GM12801 (cell line): ENCODE data around the gene HEXD.

ENCODE experiments used
- TF ChIP-seq, protein P1 (sequence below): IDR thresholded peaks from one replicate; pipeline ENCODE4 v1.5.1; 2011; ENCODE audit warnings: control low read depth; ENCODE audit not compliant: insufficient read length; ENCODE audit errors: extremely low read depth

HEXD gene

DNA sequence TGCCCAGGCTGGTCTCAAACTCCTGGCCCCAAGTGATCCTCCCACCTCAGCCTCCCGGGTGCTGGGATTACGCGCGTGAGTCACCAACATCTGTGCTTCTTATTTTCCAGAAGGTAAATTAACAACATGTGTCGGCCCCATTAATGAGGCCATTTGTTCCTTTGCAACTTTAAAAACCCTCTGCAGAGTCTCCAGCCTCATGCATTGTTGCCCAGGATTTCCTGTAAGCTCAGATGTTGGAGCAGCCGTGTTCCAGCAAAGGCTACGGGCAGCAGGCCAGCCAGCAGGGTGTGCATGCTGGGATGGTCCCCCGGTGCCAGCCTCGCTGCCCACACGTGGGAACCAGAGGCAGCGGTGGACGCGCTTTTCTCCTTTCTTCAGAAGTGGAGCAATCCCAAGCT lies 19.1 kb upstream of the HEXD start:
- TF ChIP-seq, protein P1, sequence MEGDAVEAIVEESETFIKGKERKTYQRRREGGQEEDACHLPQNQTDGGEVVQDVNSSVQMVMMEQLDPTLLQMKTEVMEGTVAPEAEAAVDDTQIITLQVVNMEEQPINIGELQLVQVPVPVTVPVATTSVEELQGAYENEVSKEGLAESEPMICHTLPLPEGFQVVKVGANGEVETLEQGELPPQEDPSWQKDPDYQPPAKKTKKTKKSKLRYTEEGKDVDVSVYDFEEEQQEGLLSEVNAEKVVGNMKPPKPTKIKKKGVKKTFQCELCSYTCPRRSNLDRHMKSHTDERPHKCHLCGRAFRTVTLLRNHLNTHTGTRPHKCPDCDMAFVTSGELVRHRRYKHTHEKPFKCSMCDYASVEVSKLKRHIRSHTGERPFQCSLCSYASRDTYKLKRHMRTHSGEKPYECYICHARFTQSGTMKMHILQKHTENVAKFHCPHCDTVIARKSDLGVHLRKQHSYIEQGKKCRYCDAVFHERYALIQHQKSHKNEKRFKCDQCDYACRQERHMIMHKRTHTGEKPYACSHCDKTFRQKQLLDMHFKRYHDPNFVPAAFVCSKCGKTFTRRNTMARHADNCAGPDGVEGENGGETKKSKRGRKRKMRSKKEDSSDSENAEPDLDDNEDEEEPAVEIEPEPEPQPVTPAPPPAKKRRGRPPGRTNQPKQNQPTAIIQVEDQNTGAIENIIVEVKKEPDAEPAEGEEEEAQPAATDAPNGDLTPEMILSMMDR: no peak

DNA sequence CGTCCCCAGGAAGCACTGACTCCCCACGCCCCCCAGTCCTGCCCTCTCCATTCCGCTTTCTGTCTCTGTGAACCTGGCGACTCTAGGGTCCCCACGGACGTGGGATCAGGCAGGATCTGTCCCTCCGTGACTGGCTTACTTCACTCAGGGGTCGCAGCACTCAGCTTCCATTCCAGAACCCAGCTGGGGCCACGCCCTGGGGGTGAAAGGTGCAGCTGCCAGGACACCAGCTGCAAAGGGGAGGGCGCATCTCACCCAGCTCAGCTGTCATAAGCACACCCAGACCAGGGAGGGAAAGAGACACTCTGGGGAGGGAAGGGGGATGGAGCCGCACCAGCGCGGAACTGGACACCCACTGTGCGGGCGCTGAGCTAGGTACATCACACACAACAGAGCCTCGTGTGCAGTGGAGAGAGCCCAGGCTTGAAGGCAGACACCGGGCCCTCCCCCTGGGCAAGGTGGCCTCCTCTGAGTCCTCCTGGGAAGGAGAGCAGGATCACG lies 18.5 kb upstream of the HEXD start:
- TF ChIP-seq, protein P1: no peak

DNA sequence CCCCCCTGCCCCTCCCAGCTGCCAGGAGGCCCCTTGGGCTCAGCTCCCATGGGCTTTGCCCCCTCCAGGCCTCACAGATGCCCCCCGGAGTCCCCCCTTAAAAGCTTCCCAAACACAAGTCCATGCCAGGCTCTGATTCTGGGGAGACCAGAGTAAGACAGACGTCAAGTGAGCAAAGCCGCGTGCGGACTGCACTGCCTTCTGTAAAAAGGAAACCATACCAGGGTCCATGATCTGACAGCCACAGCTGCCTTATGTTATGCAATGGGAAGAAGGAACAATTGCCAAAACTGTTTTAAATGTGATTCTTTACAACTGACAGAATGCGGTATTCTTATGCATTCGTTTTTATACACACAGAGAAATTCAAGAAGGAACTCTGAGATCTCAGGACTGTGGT lies 17.9 kb upstream of the HEXD start:
- TF ChIP-seq, protein P1: no peak

DNA sequence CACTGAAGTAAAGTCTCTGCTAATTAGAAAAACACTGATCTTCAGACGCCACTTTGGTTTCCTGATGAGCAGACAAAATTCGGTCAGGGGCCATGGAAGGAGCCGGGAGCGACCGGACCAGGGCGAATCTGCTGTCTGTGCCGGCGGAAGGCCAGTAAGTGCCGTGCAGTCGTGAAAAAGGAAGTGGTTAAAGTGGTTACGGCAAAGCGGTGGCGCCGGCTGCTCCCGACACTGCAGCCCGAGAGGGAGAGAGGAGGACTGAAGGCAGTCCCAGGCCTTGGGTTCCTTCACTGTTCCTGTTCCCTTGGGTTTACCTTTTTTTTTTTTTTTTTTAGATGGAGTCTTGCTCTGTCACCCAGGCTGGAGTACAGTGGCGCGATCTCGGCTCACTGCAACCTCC lies 17.3 kb upstream of the HEXD start:
- TF ChIP-seq, protein P1: no peak

DNA sequence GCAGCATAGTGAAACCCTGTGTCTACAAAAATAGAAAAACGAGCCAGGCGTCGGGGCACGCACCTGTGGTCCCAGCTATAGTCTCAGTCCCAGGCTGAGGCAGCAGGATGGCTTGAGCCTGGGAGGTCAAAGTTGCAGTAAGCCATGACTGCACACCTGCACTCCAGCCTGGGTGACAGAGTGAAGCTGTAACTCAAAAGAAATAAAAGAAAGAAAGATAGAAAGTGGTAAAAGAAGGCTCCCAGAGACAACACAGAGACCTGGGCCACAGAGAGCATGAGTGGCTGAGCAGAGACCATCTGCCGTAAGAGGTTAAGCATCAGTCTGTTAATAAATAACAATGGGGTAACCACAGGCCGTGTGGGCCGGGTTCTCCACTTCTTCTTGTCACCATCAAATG lies 15.3 kb upstream of the HEXD start:
- TF ChIP-seq, protein P1: no peak

DNA sequence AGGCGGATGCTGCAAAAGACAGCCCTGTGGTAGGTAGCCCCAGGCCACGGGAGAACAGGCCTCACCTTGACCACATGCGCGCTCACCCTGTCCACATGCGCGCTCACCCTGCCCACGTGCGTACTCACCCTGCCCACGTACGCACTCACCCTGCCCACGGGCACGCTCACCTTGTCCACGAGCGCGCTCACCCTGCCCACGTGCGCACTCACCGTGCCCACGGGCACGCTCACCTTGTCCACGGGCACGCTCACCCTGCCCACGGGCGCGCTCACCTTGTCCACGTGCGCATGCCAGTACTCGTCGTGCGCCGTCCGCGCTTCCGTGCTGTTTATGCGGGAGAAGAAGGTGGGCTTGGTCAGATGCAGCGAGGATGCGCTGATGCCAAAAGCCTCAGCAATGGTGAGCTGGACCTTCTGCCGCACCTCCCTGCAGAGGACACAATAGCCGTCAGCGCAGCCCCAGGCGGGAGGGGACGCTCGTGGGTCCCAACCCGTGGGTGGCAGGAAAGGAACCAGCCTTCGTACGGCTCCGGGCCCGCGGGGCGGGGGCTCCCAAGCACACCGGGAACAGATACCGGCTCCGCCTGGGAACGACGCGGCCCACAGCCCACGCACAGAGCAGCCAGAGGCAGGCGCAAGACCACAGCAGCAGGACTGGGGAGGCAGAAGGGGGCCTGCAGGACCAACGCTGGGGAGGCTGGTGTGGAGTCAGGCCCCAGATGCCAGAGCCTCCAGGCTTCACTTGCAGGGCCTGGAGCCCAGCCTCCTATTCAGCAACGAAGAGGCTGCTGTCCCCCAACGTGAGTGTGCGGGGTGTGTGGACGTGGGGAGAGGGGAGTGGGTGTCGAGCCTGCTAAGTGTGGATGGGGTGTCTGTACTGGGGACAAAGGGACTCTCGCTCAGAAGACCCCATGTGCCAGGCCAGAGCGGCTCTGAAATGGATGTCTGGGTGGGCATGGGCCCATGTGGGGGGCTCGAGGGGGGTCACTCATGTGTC lies 14.2 kb upstream of the HEXD start:
- TF ChIP-seq, protein P1: no peak

DNA sequence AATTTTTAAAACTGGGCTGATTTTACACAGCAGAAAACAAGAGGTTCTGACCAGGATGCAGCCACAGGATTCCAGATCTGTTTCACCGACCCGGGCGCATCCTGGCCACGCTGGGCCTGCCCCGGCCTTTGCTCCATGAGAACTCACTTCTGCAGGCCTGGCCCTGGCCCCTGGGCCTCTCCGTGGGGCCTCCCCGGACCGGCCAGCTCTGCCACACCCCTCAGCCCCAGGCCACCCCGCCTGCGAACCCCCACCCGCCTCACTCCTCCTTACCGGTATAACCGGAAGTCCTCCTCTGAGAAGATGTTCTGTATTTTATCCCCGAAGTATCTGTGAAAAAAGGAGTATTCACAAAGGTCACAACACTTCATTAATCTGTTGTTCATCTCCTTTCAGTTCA lies 13.1 kb upstream of the HEXD start:
- TF ChIP-seq, protein P1: no peak
